HepG2 (cell line): Measurements from ENCODE around the gene SLC34A3. TPM values are rescaled to one million over a fixed set of nuclear protein-coding genes. Genes with fewer than 3 reads are reported as not detected.

Experiments
- ARID4A ChIP-seq: sonication (generic); formaldehyde crosslinking; IDR thresholded peaks from 2 replicates; pipeline ENCODE4 v1.5.0; 2020; ENCODE audit warnings: mild to moderate bottlenecking, missing genetic modification reagents, borderline replicate concordance
- ATAD3A ChIP-seq: sonication (generic); formaldehyde crosslinking; IDR thresholded peaks from 2 replicates; pipeline ENCODE4 v1.4.0; 2020; ENCODE audit warnings: missing genetic modification reagents
- ATRX ChIP-seq: sonication (generic); formaldehyde crosslinking; IDR thresholded peaks from 2 replicates; pipeline ENCODE4 v1.4.0; 2020; ENCODE audit warnings: missing genetic modification reagents, borderline replicate concordance
- CBX1 ChIP-seq: IDR thresholded peaks from one replicate; pipeline ENCODE4 v1.6.1; 2016; ENCODE audit warnings: antibody characterized with exemption, low read depth
- CHD2 ChIP-seq: IDR thresholded peaks from 2 replicates; pipeline ENCODE4 v1.6.1; 2011; ENCODE audit warnings: low read depth, low read length, improper control_type of control experiment
- FOXA1 ChIP-seq, 2 experiments: fragments of 450-650 bp in 1 of 2; sonication (generic) in 1 of 2; formaldehyde crosslinking in 1 of 2; IDR thresholded peaks; 2 replicates each; pipeline versions ENCODE4 v1.4.0 to v1.6.1; 2016 to 2020; ENCODE audit warnings: missing genetic modification reagents in 1 of 2
- GMEB1 ChIP-seq: sonication (generic); formaldehyde crosslinking; IDR thresholded peaks from 2 replicates; pipeline ENCODE4 v1.5.1; 2020; ENCODE audit warnings: missing genetic modification reagents, mild to moderate bottlenecking, borderline replicate concordance
- HDAC2 ChIP-seq: sonication (generic); formaldehyde crosslinking; IDR thresholded peaks from 2 replicates; pipeline ENCODE4 v1.4.0; 2020; ENCODE audit warnings: missing genetic modification reagents
- IRF2 ChIP-seq: IDR thresholded peaks from 2 replicates; pipeline ENCODE4 v1.6.1; 2018; ENCODE audit warnings: missing genetic modification reagents, missing compliant biosample characterization
- KAT8 ChIP-seq: IDR thresholded peaks from 2 replicates; pipeline ENCODE4 v1.6.1; 2016; ENCODE audit warnings: missing genetic modification reagents, missing compliant biosample characterization
- KLF13 ChIP-seq: sonication (generic); formaldehyde crosslinking; IDR thresholded peaks from 2 replicates; pipeline ENCODE4 v1.4.0; 2020; ENCODE audit warnings: mild to moderate bottlenecking, missing genetic modification reagents
- MATR3 ChIP-seq: sonication (generic); formaldehyde crosslinking; IDR thresholded peaks from 2 replicates; pipeline ENCODE4 v1.4.0; 2020; ENCODE audit warnings: missing genetic modification reagents
- NR2F6 ChIP-seq, 2 experiments: IDR thresholded peaks; 2 replicates each; pipeline ENCODE4 v1.6.1; 2016; ENCODE audit warnings: antibody characterized with exemption in 1 of 2, mild to moderate bottlenecking in 1 of 2
- SCMH1 ChIP-seq: sonication (generic); formaldehyde crosslinking; IDR thresholded peaks from 2 replicates; pipeline ENCODE4 v1.9.0; 2021; ENCODE audit warnings: missing genetic modification reagents, mild to moderate bottlenecking, borderline replicate concordance
- SMC3 ChIP-seq: IDR thresholded peaks from 2 replicates; pipeline ENCODE4 v1.6.1; 2011; ENCODE audit warnings: low read length, improper control_type of control experiment
- TBX2 ChIP-seq: sonication (generic); formaldehyde crosslinking; IDR thresholded peaks from 2 replicates; pipeline ENCODE4 v1.5.0; 2020; ENCODE audit warnings: missing genetic modification reagents, mild to moderate bottlenecking, borderline replicate concordance
- ZBTB37 ChIP-seq: sonication (generic); formaldehyde crosslinking; IDR thresholded peaks from 2 replicates; pipeline ENCODE4 v1.4.0; 2020; ENCODE audit warnings: mild to moderate bottlenecking, missing genetic modification reagents
- ZEB1 ChIP-seq: IDR thresholded peaks from 2 replicates; pipeline ENCODE4 v1.6.1; 2012; ENCODE audit warnings: mild to moderate bottlenecking, low read depth, inconsistent platforms; ENCODE audit not compliant: insufficient replicate concordance
- ZNF251 ChIP-seq: sonication (generic); formaldehyde crosslinking; IDR thresholded peaks from 2 replicates; pipeline ENCODE4 v1.9.0; 2021; ENCODE audit warnings: mild to moderate bottlenecking, missing genetic modification reagents
- ZNF660 ChIP-seq: sonication (generic); formaldehyde crosslinking; IDR thresholded peaks from 2 replicates; pipeline ENCODE4 v1.5.1; 2020; ENCODE audit warnings: mild to moderate bottlenecking, low read depth, missing genetic modification reagents, borderline replicate concordance
- ZNF724P ChIP-seq: sonication (generic); formaldehyde crosslinking; IDR thresholded peaks from 2 replicates; pipeline ENCODE4 v1.8.0; 2022; ENCODE audit warnings: missing genetic modification reagents, borderline replicate concordance
- ZSCAN21 ChIP-seq: sonication (generic); formaldehyde crosslinking; IDR thresholded peaks from 2 replicates; pipeline ENCODE4 v1.8.0; 2022; ENCODE audit warnings: mild to moderate bottlenecking, missing genetic modification reagents, moderate library complexity, borderline replicate concordance
- polyA plus RNA-seq, 8 experiments: library from polyadenylated mRNA; depleted of rRNA in 3 of 8; stranded (reverse) in 7 of 8; unstranded in 1 of 8; fragments of >200 nt; fragmentation: Illumina TruSeq in 4 of 8; extraction: Trizol in 4 of 8; gene quantifications; 2 replicates each; pipeline versions ENCODE4 v1.2.1 to v1.2.3, GENCODE V29; 2011 to 2016; ENCODE audit warnings: low read depth in 4 of 8, missing spikeins in 1 of 8, mixed read lengths in 1 of 8; ENCODE audit not compliant: insufficient read depth in 1 of 8
- total RNA-seq, 5 experiments: library from RNA; depleted of rRNA; stranded (reverse); fragments of >200 nt; fragmentation: Illumina TruSeq; extraction: Trizol; gene quantifications; 2 replicates each; pipeline ENCODE4 v1.2.3, GENCODE V29; 2016; ENCODE audit warnings: low read depth in 1 of 5

Gene SLC34A3
- total and polyA plus RNA-seq, 2 of the 13 experiments (the other 11 are each of a cell fraction or from before 2014, with no cell fraction given): 0.07 to 1.0 TPM

- 0 out of 2 replicates have a peak, but pooled peaks have one; percentile 19 for TF ChIP-seq GMEB1
- TF ChIP-seq CHD2: no peak
- peak; percentile 61 for TF ChIP-seq SMC3
- TF ChIP-seq ATRX: no peak
- TF ChIP-seq KLF13 (CRISPR knock-in tag): no peak
- no peak for TF ChIP-seq NR2F6 (IDR thresholded peaks at IDR 0.05)
- peak; percentile 22; the same call in 1 of the 2 replicates for TF ChIP-seq NR2F6 (CRISPR knock-in tag; IDR thresholded peaks at IDR 0.05)
- TF ChIP-seq CBX1: no peak
- peak; percentile 35; the same call in 1 of the 2 replicates for TF ChIP-seq TBX2 (CRISPR knock-in tag)
- no peak for TF ChIP-seq FOXA1 (IDR thresholded peaks at IDR 0.05)
- no peak for TF ChIP-seq FOXA1 (CRISPR knock-in tag; IDR thresholded peaks at IDR 0.05)
- TF ChIP-seq HDAC2 (CRISPR knock-in tag): peak; percentile 43; the same call in 1 of the 2 replicates
- TF ChIP-seq ZNF724P (CRISPR knock-in tag): no peak
- peak; percentile 57; the same call in 1 of the 2 replicates for TF ChIP-seq IRF2 (CRISPR knock-in tag)
- no peak for TF ChIP-seq ZBTB37 (CRISPR knock-in tag)
- no peak for TF ChIP-seq ATAD3A (CRISPR knock-in tag)
- peak; percentile 29; the same call in 1 of the 2 replicates for TF ChIP-seq ARID4A
- no peak for TF ChIP-seq ZNF660 (CRISPR knock-in tag)
- no peak for TF ChIP-seq ZEB1
- TF ChIP-seq ZSCAN21 (CRISPR knock-in tag): no peak
- TF ChIP-seq ZNF251 (CRISPR knock-in tag): no peak
- TF ChIP-seq KAT8 (CRISPR knock-in tag): no peak
- no peak for TF ChIP-seq MATR3 (CRISPR knock-in tag)
- TF ChIP-seq SCMH1: no peak
Measured at GRCh38 chr9:137227054-137227852, 3.4 kb upstream of the SLC34A3 start, which contains the start of gene RNF224 (continued).
